LNCAP (cell line): ENCODE results near the gene SH3RF3.

Source experiments
- TF ChIP-seq, protein P1 (sequence below): fragments of 450-650 bp; IDR thresholded peaks from 2 replicates; pipeline ENCODE4 v1.5.1; 2017; ENCODE audit warnings: mild to moderate bottlenecking

Gene SH3RF3

GRCh38 chr2:109155553-109156451 lies 26.8 kb downstream of the SH3RF3 start:
- TF ChIP-seq, protein P1, sequence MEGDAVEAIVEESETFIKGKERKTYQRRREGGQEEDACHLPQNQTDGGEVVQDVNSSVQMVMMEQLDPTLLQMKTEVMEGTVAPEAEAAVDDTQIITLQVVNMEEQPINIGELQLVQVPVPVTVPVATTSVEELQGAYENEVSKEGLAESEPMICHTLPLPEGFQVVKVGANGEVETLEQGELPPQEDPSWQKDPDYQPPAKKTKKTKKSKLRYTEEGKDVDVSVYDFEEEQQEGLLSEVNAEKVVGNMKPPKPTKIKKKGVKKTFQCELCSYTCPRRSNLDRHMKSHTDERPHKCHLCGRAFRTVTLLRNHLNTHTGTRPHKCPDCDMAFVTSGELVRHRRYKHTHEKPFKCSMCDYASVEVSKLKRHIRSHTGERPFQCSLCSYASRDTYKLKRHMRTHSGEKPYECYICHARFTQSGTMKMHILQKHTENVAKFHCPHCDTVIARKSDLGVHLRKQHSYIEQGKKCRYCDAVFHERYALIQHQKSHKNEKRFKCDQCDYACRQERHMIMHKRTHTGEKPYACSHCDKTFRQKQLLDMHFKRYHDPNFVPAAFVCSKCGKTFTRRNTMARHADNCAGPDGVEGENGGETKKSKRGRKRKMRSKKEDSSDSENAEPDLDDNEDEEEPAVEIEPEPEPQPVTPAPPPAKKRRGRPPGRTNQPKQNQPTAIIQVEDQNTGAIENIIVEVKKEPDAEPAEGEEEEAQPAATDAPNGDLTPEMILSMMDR: no peak

DNA sequence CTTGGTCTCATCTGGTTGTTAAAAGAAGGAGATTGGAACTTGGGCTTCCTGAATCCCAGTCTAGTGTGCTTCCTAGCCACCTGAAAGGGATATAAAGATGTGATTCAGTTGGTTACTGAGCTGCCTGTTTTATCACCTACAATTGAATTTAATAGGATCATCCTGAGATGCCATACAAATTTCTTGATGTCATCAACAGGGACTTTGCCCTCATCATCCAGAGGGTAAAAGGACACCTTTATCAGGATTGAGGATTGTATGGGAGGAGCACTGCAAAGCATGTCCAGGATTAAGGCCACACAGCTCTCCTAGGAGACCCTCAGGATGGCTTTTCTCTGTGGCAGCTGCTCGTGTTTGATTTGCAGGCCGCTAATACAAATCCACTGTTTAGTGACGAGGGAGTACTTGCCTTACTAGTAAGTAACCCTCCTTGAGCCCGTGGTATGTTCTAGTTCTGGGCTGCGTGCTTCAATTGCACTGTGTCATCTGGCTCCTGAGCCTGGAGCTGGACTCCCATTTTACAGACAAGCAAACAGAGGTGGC lies 28.6 kb downstream of the SH3RF3 start:
- TF ChIP-seq, protein P1: no peak

DNA sequence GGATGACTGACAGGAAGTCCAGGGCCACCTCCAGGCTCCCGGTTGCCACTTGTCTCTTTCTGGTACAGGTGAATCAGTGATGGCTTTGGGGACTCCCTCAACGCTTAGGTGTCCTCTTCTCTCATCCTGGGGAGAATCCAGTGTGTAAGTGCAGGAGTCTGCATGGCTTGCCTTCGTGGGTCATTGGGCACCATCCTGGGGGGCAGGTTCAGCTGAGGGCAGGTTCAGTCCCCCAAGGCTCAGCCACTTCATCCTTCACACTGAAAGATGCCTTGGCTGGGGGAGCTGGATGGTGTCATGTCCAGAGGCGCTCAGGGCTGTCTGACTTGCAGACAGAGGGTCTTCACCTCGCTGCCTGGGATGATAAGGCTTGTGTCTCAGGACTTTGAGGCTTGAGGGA lies 29.2 kb downstream of the SH3RF3 start:
- TF ChIP-seq, protein P1: no peak

GRCh38 chr2:109159096-109159495 lies 30.1 kb downstream of the SH3RF3 start:
- TF ChIP-seq, protein P1: no peak

- TF ChIP-seq, protein P1: no peak
Measured at GRCh38 chr2:109160714-109161440, 31.9 kb downstream of the SH3RF3 start.

DNA sequence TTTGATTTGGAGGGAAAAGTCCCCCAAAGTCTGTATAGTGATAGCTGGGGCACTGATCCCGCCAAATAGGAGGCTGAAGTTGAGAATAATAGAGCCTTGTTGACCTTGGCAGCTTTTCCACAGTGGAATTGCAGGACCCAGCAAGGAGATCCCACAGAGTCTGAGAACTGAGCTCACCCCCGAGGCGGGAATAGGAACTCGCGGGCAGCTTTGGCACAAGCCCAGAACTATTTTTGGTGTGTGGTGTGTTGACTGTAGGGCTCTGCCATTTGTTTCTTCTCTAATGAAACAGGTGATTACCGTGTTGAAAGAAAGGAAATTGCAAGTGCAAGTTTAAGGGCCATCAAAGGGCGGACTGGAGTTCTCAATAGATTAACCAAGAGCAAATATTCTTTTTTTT lies 34.0 kb downstream of the SH3RF3 start:
- TF ChIP-seq, protein P1: no peak

DNA sequence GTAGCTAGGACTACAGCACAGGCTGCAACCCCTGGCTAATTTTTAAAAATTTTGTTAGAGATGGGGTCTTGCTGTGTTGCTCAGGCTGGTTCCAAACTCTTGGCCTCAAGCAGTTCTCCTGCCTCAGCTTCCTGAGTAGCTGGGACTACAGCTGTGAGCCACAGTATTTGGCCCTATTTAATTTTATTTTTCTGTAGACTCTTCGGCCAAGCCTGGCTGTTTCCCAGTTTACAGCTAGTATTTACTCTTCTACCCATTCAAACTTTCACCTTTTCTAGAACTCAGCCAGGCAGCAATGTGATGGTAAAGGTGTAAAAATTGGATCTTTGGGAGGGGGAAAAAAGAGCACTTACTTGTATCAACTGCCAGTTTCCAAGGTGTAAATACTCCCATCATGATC lies 35.3 kb downstream of the SH3RF3 start:
- TF ChIP-seq, protein P1: no peak
